ENCODE measurements around the gene SALL3.

DNA sequence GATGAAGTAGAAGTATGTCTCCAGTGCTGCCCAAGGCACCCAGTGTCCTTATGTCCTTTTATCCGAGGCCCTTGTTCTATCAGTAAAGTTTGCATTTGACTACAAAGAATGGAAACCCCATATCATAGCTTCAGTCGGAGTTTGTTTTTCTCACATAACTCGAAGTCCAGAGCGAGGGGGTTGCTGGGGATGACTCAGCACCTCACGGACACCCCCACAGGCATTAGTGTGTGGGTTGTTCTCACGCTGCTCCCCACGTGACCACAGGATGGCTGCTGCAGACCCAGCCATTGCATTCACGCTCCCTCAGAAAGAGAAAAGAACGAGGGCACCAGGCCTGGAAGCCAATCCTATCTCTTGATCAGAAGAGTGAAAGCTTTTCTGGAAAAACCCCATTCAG is 27.8 kb downstream of the SALL3 start:
- TF ChIP-seq CTCF (IDR thresholded peaks at IDR 0.05; ENCODE audit: poor library complexity) = no peak
- TF ChIP-seq EZH2 (IDR thresholded peaks at IDR 0.05; ENCODE audit: borderline replicate concordance) = no peak
- TF ChIP-seq EZH2phosphoT487 (IDR thresholded peaks at IDR 0.05; ENCODE audit: low read depth, severe bottlenecking, unreplicated experiment) = no peak
